CD4-positive, alpha-beta T cell treated with Interleukin-4 for 1 hour (primary cell): Measurements from ENCODE around the gene UNC79.

Experiments used
- DNase-seq, 2 donors: peaks; one replicate each; pipeline ENCODE4 v3.0.0-alpha.2; 2020 to 2022

The UNC79 gene

GRCh38 chr14:93712838-93713724, 282.3 kb downstream of the UNC79 start:
- no peak for DNase-seq

GRCh38 chr14:93713726-93714405, 283.1 kb downstream of the UNC79 start:
- DNase-seq: no peak

GRCh38 chr14:93714605-93715004, 283.9 kb downstream of the UNC79 start:
- DNase-seq: no peak

GRCh38 chr14:93715279-93715927, 284.7 kb downstream of the UNC79 start:
- DNase-seq: no peak

- no peak for DNase-seq
These were observed 285.4 kb downstream of the UNC79 start for GRCh38 chr14:93716002-93716745.

- DNase-seq: no peak
These were observed 286.3 kb downstream of the UNC79 start for GRCh38 chr14:93716746-93717667.

- DNase-seq: no peak
These were observed 287.1 kb downstream of the UNC79 start for GRCh38 chr14:93717668-93718320.

GRCh38 chr14:93719256-93719655, 288.5 kb downstream of the UNC79 start:
- no peak for DNase-seq

GRCh38 chr14:93720076-93720815, 289.5 kb downstream of the UNC79 start:
- no peak for DNase-seq

GRCh38 chr14:93720981-93721483, 290.3 kb downstream of the UNC79 start:
- DNase-seq: no peak

- no peak for DNase-seq
These were observed 292.3 kb downstream of the UNC79 start for GRCh38 chr14:93723001-93723400.

- DNase-seq: no peak
These were observed 294.4 kb downstream of the UNC79 start for GRCh38 chr14:93725002-93725582.

- no peak for DNase-seq
These were observed 295.3 kb downstream of the UNC79 start for GRCh38 chr14:93725993-93726392.

- no peak for DNase-seq
These were observed 296.5 kb downstream of the UNC79 start for GRCh38 chr14:93727039-93727740.

GRCh38 chr14:93727917-93728650, 297.3 kb downstream of the UNC79 start:
- DNase-seq: no peak

GRCh38 chr14:93728651-93729016, 297.9 kb downstream of the UNC79 start:
- no peak for DNase-seq

GRCh38 chr14:93729993-93730392, 299.3 kb downstream of the UNC79 start:
- no peak for DNase-seq

- DNase-seq: no peak
These were observed 301.0 kb downstream of the UNC79 start for GRCh38 chr14:93731753-93732152.

- no peak for DNase-seq
These were observed 301.8 kb downstream of the UNC79 start for GRCh38 chr14:93732524-93732923.
